ENCODE measurements around the gene WDFY1.

- TF ChIP-seq CTCF (IDR thresholded peaks at IDR 0.05; ENCODE audit: extremely low read depth in 1 of 2, insufficient read depth in 1 of 2, low read depth in 1 of 2, low read length in 2 of 2) (no peak), POLR2A (IDR thresholded peaks at IDR 0.05; ENCODE audit: low read depth, low read length) (no peak), EZH2 (IDR thresholded peaks at IDR 0.05; ENCODE audit: borderline replicate concordance, low read depth, low read length, severe bottlenecking) (no peak), POLR2AphosphoS5 (IDR thresholded peaks at IDR 0.05; ENCODE audit: insufficient read depth, low read depth, low read length) (no peak), MYC (IDR thresholded peaks at IDR 0.05; ENCODE audit: low read depth, low read length) (no peak), GATA2 (IDR thresholded peaks at IDR 0.05; ENCODE audit: insufficient read depth, insufficient read length, low read depth, low read length) (no peak), MAX (IDR thresholded peaks at IDR 0.05; ENCODE audit: insufficient read depth, insufficient read length) (no peak)
Observed at GRCh38 chr2:223835701-223836532, 109.2 kb downstream of the WDFY1 start.

All from endothelial cell of umbilical vein (primary cell).